Ishikawa (cell line): Measurements from ENCODE around the gene TET2.

Source experiments
- CEBPB ChIP-seq: IDR thresholded peaks from 2 replicates; pipeline ENCODE4 v1.6.1; 2012
- EGR1 ChIP-seq: IDR thresholded peaks from 2 replicates; pipeline ENCODE4 v1.6.1; 2012
- EP300 ChIP-seq: IDR thresholded peaks from 2 replicates; pipeline ENCODE4 v1.6.1; 2012; ENCODE audit warnings: borderline replicate concordance
- FOXM1 ChIP-seq: IDR thresholded peaks from 2 replicates; pipeline ENCODE4 v1.6.1; 2012; ENCODE audit warnings: low read depth, borderline replicate concordance
- NFIC ChIP-seq: IDR thresholded peaks from 2 replicates; pipeline ENCODE4 v1.6.1; 2012
- RAD21 ChIP-seq: IDR thresholded peaks from 2 replicates; pipeline ENCODE4 v1.6.1; 2012; ENCODE audit warnings: low read depth
- TAF1 ChIP-seq: IDR thresholded peaks from 2 replicates; pipeline ENCODE4 v1.6.1; 2012; ENCODE audit warnings: low read depth, mild to moderate bottlenecking
- TCF12 ChIP-seq: IDR thresholded peaks from 2 replicates; pipeline ENCODE4 v1.6.1; 2012; ENCODE audit warnings: low read depth
- TEAD4 ChIP-seq: IDR thresholded peaks from 2 replicates; pipeline ENCODE4 v1.6.1; 2012
- YY1 ChIP-seq: IDR thresholded peaks from 2 replicates; pipeline ENCODE4 v1.6.1; 2012; ENCODE audit warnings: low read depth
- ZBTB7A ChIP-seq: IDR thresholded peaks from 2 replicates; pipeline ENCODE4 v1.6.1; 2012; ENCODE audit warnings: low read depth
- TF ChIP-seq, protein P1 (sequence below): IDR thresholded peaks from 2 replicates; pipeline ENCODE4 v1.6.1; 2012; ENCODE audit warnings: low read depth, mild to moderate bottlenecking
- TF ChIP-seq, protein P2 (sequence below): IDR thresholded peaks from 2 replicates; pipeline ENCODE4 v1.6.1; 2012
- TF ChIP-seq, protein P3 (sequence below): IDR thresholded peaks from 2 replicates; pipeline ENCODE4 v1.6.1; 2012

DNA sequence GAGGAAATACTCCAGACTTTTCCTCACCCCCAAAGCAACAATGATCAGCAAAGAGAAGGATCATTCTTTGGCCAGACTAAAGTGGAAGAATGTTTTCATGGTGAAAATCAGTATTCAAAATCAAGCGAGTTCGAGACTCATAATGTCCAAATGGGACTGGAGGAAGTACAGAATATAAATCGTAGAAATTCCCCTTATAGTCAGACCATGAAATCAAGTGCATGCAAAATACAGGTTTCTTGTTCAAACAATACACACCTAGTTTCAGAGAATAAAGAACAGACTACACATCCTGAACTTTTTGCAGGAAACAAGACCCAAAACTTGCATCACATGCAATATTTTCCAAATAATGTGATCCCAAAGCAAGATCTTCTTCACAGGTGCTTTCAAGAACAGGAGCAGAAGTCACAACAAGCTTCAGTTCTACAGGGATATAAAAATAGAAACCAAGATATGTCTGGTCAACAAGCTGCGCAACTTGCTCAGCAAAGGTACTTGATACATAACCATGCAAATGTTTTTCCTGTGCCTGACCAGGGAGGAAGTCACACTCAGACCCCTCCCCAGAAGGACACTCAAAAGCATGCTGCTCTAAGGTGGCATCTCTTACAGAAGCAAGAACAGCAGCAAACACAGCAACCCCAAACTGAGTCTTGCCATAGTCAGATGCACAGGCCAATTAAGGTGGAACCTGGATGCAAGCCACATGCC, 89.7 kb downstream of the TET2 start:
- TF ChIP-seq, protein P1, sequence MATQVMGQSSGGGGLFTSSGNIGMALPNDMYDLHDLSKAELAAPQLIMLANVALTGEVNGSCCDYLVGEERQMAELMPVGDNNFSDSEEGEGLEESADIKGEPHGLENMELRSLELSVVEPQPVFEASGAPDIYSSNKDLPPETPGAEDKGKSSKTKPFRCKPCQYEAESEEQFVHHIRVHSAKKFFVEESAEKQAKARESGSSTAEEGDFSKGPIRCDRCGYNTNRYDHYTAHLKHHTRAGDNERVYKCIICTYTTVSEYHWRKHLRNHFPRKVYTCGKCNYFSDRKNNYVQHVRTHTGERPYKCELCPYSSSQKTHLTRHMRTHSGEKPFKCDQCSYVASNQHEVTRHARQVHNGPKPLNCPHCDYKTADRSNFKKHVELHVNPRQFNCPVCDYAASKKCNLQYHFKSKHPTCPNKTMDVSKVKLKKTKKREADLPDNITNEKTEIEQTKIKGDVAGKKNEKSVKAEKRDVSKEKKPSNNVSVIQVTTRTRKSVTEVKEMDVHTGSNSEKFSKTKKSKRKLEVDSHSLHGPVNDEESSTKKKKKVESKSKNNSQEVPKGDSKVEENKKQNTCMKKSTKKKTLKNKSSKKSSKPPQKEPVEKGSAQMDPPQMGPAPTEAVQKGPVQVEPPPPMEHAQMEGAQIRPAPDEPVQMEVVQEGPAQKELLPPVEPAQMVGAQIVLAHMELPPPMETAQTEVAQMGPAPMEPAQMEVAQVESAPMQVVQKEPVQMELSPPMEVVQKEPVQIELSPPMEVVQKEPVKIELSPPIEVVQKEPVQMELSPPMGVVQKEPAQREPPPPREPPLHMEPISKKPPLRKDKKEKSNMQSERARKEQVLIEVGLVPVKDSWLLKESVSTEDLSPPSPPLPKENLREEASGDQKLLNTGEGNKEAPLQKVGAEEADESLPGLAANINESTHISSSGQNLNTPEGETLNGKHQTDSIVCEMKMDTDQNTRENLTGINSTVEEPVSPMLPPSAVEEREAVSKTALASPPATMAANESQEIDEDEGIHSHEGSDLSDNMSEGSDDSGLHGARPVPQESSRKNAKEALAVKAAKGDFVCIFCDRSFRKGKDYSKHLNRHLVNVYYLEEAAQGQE = no peak
- TF ChIP-seq FOXM1 (no peak), TEAD4 (no peak), CEBPB (no peak), EP300 (no peak), TAF1 (no peak), EGR1 (no peak), RAD21 (no peak), ZBTB7A (no peak), YY1 (no peak), NFIC (no peak), TCF12 (no peak)
- TF ChIP-seq, protein P2, sequence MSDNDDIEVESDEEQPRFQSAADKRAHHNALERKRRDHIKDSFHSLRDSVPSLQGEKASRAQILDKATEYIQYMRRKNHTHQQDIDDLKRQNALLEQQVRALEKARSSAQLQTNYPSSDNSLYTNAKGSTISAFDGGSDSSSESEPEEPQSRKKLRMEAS = no peak
- TF ChIP-seq, protein P3, sequence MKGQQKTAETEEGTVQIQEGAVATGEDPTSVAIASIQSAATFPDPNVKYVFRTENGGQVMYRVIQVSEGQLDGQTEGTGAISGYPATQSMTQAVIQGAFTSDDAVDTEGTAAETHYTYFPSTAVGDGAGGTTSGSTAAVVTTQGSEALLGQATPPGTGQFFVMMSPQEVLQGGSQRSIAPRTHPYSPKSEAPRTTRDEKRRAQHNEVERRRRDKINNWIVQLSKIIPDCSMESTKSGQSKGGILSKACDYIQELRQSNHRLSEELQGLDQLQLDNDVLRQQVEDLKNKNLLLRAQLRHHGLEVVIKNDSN = no peak
